ENCODE measurements around the gene ITGA3. TPM values are rescaled to one million over a fixed set of nuclear protein-coding genes. Genes with fewer than 3 reads are reported as not detected.

The ITGA3 gene
- total RNA-seq, 1 donor from 2014 or later: 9.8 TPM

DNA sequence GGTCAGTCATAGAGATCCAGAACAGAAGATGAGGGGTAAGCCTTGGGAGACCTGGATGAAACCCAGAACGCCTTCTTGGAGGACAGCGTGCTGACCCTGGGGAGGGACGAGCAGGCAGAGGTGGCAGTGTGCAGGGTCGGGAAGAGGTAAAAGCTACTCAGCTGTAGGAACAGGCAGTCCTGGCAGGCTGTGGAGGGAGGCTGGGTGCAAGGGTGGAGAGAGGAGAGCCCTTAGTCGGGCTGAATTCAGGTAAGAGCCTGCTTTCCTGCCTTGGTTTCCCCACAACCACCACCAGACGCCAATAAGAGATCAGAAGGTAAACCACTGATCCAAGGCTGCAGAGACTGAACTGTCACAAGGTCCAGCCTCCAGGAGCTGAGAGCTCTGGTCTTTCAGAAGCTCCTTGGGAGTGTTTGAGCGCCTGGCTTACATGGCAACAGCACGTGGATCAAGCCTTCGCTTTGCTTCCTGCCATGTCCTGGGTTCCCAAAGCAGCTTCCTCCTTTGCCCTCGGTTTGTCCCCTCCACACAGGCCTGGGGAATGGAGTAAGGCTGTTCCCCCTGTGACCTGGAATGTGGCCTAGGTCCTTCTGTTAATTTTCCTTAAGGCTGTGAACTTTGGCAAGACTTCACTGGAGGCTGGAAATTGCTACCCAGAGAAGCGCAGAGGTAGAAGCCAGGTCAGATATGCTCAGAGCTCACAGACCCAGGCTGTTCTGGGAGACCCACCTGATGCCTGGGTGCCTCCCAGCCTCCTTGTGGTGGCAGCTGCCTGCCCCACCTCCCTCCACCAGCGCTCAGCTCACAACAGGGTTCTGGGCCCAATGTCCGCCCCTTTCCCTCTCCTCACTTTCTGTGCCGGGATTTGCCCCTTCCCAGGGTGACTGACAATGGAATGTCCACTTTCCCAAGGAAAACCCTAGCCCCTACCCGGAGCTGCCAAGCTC, 35.3 kb downstream of the ITGA3 start:
- POLR2A ChIA-PET: no interaction called here
- Mint-ChIP-seq H3K4me1 (peaks cover 22% of the 10 kb centered on the region), H3K4me3 (no peak overlapping the region), H3K9me3 (no peaks in the 10 kb centered on the region), H3K27ac (no peak overlapping the region), H3K27me3 (no peaks in the 10 kb centered on the region), H3K36me3 (ENCODE audit: low read depth) (peaks cover 12% of the 10 kb centered on the region)
- intact Hi-C loops (cut with micrococcal nuclease): loop anchor here (10.0 kb wide), 1 partner anchor 416 kb away; the partner anchor contains the start of gene SPOP
- no peak for DNase-seq
- no peak for ATAC-seq (ENCODE audit: low read depth)
- CTCF ChIA-PET: interaction anchor here (1.0 to 1.1 kb wide), 3 partner anchors 78 to 230 kb away, joined by 3 read pairs; no protein-coding TSS in a partner anchor
- TF ChIP-seq, protein P1, sequence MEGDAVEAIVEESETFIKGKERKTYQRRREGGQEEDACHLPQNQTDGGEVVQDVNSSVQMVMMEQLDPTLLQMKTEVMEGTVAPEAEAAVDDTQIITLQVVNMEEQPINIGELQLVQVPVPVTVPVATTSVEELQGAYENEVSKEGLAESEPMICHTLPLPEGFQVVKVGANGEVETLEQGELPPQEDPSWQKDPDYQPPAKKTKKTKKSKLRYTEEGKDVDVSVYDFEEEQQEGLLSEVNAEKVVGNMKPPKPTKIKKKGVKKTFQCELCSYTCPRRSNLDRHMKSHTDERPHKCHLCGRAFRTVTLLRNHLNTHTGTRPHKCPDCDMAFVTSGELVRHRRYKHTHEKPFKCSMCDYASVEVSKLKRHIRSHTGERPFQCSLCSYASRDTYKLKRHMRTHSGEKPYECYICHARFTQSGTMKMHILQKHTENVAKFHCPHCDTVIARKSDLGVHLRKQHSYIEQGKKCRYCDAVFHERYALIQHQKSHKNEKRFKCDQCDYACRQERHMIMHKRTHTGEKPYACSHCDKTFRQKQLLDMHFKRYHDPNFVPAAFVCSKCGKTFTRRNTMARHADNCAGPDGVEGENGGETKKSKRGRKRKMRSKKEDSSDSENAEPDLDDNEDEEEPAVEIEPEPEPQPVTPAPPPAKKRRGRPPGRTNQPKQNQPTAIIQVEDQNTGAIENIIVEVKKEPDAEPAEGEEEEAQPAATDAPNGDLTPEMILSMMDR (IDR thresholded peaks at IDR 0.05): no peak

DNA sequence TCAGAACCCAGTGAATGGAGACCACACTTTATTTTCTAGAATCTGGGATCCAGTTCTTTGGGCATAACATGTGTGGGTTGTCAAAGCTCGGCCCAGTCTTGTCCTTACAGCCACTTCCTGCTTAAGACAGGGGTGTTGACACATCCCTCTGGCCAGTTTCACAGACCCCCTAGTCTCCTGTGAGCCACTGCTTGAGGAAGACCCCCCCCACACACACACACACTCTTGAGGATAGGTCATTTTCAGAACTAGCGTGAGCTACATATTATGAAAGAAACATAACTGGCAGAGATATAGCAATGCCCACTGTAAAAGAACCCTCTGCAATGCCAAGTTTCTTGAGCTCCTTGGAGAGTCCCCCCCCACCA, 36.0 kb downstream of the ITGA3 start:
- peaks cover 12% of the 10 kb centered on the region for H3K36me3 Mint-ChIP-seq (ENCODE audit: low read depth)
- intact Hi-C loops (cut with micrococcal nuclease): loop anchor here (10.0 kb wide), 1 partner anchor 417 kb away; the partner anchor contains the start of gene SPOP
- DNase-seq: no peak
- TF ChIP-seq, protein P1 (IDR thresholded peaks at IDR 0.05): no peak
- ATAC-seq (ENCODE audit: low read depth): no peak
- ChIA-PET POLR2A (interaction anchor here (0.6 kb wide), 1 partner anchor 76 kb away, joined by 3 read pairs; no protein-coding TSS in a partner anchor), CTCF (interaction anchor here (1.0 to 1.5 kb wide), 5 partner anchors 78 to 230 kb away, joined by 3 to 4 read pairs (median 3); no protein-coding TSS in a partner anchor)
- H3K4me3 Mint-ChIP-seq: no peak overlapping the region
- H3K9me3 Mint-ChIP-seq: no peaks in the 10 kb centered on the region
- H3K27me3 Mint-ChIP-seq: no peaks in the 10 kb centered on the region
- H3K4me1 Mint-ChIP-seq: peaks cover 26% of the 10 kb centered on the region
- H3K27ac Mint-ChIP-seq: no peak overlapping the region

DNA sequence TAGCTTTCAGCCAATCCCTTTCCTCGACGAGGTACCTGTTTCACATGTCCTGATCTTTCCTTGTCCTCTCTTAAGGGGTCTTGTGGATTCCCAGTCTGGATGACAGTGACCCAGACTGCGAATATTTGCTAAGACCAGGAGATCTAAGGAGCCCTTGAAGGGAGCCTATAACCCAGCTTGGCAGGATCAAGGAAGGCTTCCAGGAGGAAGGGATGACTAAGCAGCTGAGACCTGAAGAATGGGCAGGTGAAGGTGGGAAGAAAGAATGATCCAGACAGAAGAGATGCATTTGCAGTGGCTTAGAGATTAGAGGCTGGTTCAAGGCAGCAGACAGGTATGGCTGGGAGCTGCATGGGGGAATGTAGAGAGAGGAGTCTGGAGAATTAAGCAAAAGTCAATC, 37.3 kb downstream of the ITGA3 start:
- no peak for ATAC-seq (ENCODE audit: low read depth)
- peaks cover 26% of the 10 kb centered on the region for H3K4me1 Mint-ChIP-seq
- no peak for DNase-seq
- no peaks in the 10 kb centered on the region for H3K9me3 Mint-ChIP-seq
- no peak overlapping the region for H3K4me3 Mint-ChIP-seq
- H3K27ac Mint-ChIP-seq: no peak overlapping the region
- intact Hi-C loops (cut with micrococcal nuclease): loop anchor here (10.0 kb wide), 1 partner anchor 418 kb away; the partner anchor contains the start of gene SPOP
- peaks cover 17% of the 10 kb centered on the region for H3K36me3 Mint-ChIP-seq (ENCODE audit: low read depth)
- TF ChIP-seq, protein P1 (IDR thresholded peaks at IDR 0.05): no peak
- CTCF ChIA-PET: interaction anchor here (0.5 to 3.1 kb wide), 14 partner anchors 11 to 203 kb away, joined by 3 to 37 read pairs (median 9); no protein-coding TSS in a partner anchor
- POLR2A ChIA-PET: interaction anchor here (0.9 to 2.8 kb wide), 2 partner anchors 56 to 68 kb away, joined by 6 to 18 read pairs; no protein-coding TSS in a partner anchor
- no peaks in the 10 kb centered on the region for H3K27me3 Mint-ChIP-seq

DNA sequence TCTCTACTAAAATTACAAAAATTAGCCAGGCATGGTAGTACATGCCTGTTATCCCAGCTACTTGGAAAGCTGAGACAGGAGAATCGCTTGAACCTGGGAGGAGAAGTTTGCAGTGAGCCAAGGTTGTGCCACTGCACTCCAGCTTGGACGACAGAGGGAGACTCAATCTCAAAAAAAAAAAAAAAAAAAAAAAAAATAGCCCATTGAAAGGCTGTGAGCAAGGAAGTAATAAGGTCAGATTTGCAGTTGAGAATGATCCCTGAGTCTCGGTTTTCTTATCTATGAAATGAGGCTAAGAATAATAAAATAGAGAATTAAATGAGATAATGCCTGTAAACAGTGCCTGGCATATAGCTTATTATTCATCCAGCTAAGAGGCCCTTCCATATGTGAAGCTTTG, 37.9 kb downstream of the ITGA3 start:
- no peak for ATAC-seq (ENCODE audit: low read depth)
- no peak for DNase-seq
- CTCF ChIA-PET: interaction anchor here (0.6 to 3.1 kb wide), 33 partner anchors 9 to 555 kb away, joined by 3 to 37 read pairs (median 5); partner anchors contain the start of gene ITGA3
- Mint-ChIP-seq H3K27me3 (no peaks in the 10 kb centered on the region), H3K4me3 (no peak overlapping the region), H3K4me1 (peaks cover 26% of the 10 kb centered on the region), H3K27ac (no peak overlapping the region), H3K9me3 (no peaks in the 10 kb centered on the region), H3K36me3 (ENCODE audit: low read depth) (peaks cover 23% of the 10 kb centered on the region)
- POLR2A ChIA-PET: interaction anchor here (0.9 to 2.8 kb wide), 7 partner anchors 36 to 107 kb away, joined by 3 to 18 read pairs (median 5); partner anchors contain the start of gene SAMD14
- TF ChIP-seq, protein P1 (IDR thresholded peaks at IDR 0.05): no peak
- intact Hi-C loops (cut with micrococcal nuclease): loop anchor here (1.0 to 10.0 kb wide), 9 partner anchors 23 to 419 kb away; partner anchors contain the start of genes ITGA3 and SPOP

All from activated B cell treated with CpG ODN at 0.5 μM for 24 hours (primary cell).